Measurements from ENCODE around the gene CELA1.

- no peak for TF ChIP-seq ELF4 (IDR thresholded peaks at IDR 0.05)
- no peak for TF ChIP-seq SUZ12 (IDR thresholded peaks at IDR 0.05)
- no peak for TF ChIP-seq FOXM1 (IDR thresholded peaks at IDR 0.05; ENCODE audit: borderline replicate concordance)
- TF ChIP-seq ZNF384 (IDR thresholded peaks at IDR 0.05), result no peak
- no peak for TF ChIP-seq ARNT (IDR thresholded peaks at IDR 0.05)
- no peak for TF ChIP-seq TARDBP (IDR thresholded peaks at IDR 0.05)
- TF ChIP-seq NFRKB (IDR thresholded peaks at IDR 0.05), result no peak
- TF ChIP-seq SP1 (IDR thresholded peaks at IDR 0.05), result no peak
Observed at GRCh38 chr12:51371295-51371953, 24.9 kb upstream of the CELA1 start.

Data from HEK293T (cell line).